Measurements from ENCODE around the gene PDIA3.

- TF ChIP-seq GATA3 (IDR thresholded peaks at IDR 0.05; ENCODE audit: low read depth, low read length) (no peak), GATA2 (IDR thresholded peaks at IDR 0.05; ENCODE audit: low read depth, low read length) (no peak)
Observed at GRCh38 chr15:43776718-43777266, 30.6 kb downstream of the PDIA3 start, which contains the start of gene ELL3.

Measured in SH-SY5Y (cell line).